Posterior vena cava (tissue), 2 donors: Measurements from ENCODE around the gene CTAGE4. TPM values are rescaled to one million over a fixed set of nuclear protein-coding genes. Genes with fewer than 3 reads are reported as not detected.
"Not testable (repeated sequence)": the region's sequence is repeated elsewhere in the genome, so short reads cannot be mapped to it uniquely, and the experiment has no call there.

ENCODE experiments used
- DNase-seq: peaks from one replicate; pipeline ENCODE4 v3.0.0-alpha.2; 2020; ENCODE audit warnings: low spot score
- intact Hi-C, 2 donors: fragments of 100-400 bp; cut with DNase I; formaldehyde crosslinking; loops; one replicate each; pipeline versions ENCODE4 v1.14.1 to v1.14.2; 2022 to 2023
- long read RNA-seq, 2 donors: library from polyadenylated mRNA; unstranded; transcript quantifications; one replicate each; pipeline ENCODE4 v2.0.0, GENCODE V29; 2020 to 2021
- total RNA-seq, 2 donors: library from RNA; stranded (reverse); fragmentation: NEBNext Ultra II Directional; extraction: Animal tissue kit (Norgen Biotek cat#: 25700); gene quantifications; one replicate each; pipeline ENCODE4 v1.2.1, GENCODE V29; 2021
- donor health status: DM: yes; HTN: yes; CAD: no.
- donor health status: DM: yes; HTN: yes; CAD: no.

Gene CTAGE4, protein sequence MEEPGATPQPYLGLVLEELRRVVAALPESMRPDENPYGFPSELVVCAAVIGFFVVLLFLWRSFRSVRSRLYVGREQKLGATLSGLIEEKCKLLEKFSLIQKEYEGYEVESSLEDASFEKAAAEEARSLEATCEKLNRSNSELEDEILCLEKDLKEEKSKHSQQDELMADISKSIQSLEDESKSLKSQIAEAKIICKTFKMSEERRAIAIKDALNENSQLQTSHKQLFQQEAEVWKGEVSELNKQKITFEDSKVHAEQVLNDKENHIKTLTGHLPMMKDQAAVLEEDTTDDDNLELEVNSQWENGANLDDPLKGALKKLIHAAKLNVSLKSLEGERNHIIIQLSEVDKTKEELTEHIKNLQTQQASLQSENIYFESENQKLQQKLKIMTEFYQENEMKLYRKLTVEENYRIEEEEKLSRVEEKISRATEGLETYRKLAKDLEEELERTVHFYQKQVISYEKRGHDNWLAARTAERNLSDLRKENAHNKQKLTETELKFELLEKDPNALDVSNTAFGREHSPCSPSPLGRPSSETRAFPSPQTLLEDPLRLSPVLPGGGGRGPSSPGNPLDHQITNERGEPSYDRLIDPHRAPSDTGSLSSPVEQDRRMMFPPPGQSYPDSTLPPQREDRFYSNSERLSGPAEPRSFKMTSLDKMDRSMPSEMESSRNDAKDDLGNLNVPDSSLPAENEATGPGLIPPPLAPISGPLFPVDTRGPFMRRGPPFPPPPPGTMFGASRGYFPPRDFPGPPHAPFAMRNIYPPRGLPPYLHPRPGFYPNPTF
- under 1 TPM; 0.29 to 0.88 TPM for total RNA-seq
- long read RNA-seq, donor 1: 0 reads
- long read RNA-seq, donor 2: 0 reads

GRCh38 chr7:144183166-144183565 lies at the start of gene CTAGE4:
TSS of gene CTAGE4 (plus strand) at chr7:144183466. CDS start at chr7:144183504, 38 bp downstream.
- DNase-seq, intact Hi-C loops: not testable (repeated sequence)

GRCh38 chr7:144134116-144134515 lies 49.1 kb upstream of the CTAGE4 start:
- intact Hi-C loops: no loop called here
- DNase-seq: no peak

DNA sequence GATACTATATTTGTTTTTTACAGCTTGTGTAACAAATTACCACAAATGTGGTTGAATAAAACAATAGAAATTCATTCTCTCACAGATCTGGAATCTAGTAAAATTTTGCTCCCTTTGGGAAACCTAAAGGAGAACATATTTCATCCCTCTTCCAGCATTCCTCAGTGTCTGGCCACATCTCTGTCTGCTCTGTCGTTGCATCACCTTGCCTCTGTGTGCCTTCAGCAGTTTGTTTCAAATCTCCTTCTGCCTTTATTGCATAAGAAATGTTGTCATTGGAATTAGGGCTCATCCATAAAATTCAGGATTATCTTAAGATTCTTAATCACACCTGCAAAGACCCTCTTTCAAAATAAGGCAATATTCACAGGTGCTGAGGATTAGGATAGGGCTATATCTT lies 45.8 kb upstream of the CTAGE4 start:
- intact Hi-C loops: no loop called here
- no peak for DNase-seq

- intact Hi-C loops: no loop called here
- no peak for DNase-seq
These were observed 41.1 kb upstream of the CTAGE4 start for GRCh38 chr7:144142187-144142586.

GRCh38 chr7:144144426-144144825 lies 38.8 kb upstream of the CTAGE4 start:
- no peak for DNase-seq
- intact Hi-C loops: no loop called here

DNA sequence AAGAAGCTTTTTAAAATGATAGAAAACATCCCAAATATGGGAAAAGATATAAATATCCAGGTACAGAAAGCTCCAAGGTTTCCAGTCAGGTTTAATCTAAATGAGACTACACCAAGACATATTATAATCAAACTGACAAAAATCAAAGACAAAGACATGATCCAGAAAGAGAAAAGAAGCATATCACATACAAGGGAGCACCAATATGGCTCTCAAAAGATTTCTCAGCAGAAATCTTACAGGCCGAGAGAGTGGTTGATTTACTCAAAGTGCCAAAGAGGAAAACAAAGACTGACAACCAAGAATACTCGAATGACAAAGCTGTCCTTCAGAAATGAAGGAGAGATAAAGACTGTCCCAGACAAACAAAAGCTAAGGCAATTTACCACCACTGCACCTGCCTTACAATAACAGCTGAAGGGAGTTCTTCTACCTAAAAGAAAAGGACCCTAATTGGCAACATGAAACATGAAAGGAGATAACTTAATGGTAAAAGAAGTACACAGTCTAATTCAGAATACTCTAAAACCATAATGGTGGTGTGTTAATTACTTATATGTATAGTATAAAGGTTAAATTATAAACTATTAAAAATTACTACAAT lies 34.9 kb upstream of the CTAGE4 start:
- no peak for DNase-seq
- intact Hi-C loops: no loop called here

- no peak for DNase-seq
- intact Hi-C loops: no loop called here
These were observed 24.4 kb upstream of the CTAGE4 start for GRCh38 chr7:144158861-144159260.

DNA sequence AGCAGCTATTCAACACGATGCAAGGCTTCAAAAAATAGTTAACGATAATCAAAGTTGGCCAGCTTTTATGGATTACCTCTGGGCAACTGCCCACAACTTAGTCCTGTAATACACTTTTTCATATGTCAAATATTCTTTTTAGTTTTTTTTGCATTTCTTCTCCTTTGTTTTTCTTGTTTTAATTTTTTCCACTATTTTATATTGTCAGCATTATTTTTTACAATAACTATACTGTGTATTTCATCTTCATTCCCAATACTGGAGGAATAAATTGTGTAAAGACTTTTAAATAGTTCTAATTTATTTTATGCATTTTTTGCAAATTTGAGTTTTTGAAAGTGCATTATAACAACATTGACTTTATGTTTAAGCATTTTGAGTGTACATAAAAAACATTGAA lies 18.5 kb upstream of the CTAGE4 start:
- intact Hi-C loops: no loop called here
- DNase-seq: no peak

- DNase-seq, intact Hi-C loops: not testable (repeated sequence)
These were observed 11.5 kb upstream of the CTAGE4 start for GRCh38 chr7:144171594-144172350.

GRCh38 chr7:144174613-144175012 lies 8.7 kb upstream of the CTAGE4 start:
- DNase-seq: no peak
- intact Hi-C loops: no loop called here

DNA sequence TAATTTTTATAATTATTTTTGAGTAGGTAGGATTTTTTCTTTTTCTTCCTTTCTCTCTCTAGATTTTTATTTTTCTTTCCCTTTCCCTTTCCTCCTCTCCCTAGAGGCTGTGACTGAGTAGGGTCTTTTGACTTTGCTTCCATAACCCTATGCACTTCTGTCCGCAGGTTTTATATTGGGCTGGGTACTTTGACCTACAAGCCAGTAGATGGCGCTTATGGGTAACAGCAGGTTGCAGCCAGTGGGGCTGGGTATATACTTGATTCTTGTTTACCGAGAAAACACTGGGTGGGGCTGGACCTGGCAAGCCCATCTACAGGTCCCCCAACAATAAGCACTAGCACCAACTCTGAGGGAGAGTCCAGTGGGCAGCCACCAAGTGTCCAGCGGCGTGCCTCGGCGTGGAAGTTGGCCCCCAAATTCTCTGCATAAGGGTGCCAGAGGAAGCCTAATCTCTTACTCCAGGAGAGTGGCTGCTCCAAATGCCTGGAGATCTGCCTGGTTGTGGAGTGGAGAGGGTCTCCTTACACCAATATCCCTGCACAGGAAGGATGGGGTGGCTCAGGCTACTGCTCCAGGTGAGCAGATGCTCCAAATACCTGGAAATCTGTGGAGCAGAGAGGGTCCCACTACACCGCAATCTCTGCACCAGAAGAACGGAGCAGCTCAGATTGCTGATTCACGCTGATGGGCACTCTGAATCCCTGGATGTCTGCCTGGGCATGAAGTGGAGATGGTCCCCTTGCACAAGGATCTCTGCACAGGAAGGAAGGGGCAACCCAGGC lies 4.7 kb upstream of the CTAGE4 start:
- intact Hi-C loops: not testable (repeated sequence)

DNA sequence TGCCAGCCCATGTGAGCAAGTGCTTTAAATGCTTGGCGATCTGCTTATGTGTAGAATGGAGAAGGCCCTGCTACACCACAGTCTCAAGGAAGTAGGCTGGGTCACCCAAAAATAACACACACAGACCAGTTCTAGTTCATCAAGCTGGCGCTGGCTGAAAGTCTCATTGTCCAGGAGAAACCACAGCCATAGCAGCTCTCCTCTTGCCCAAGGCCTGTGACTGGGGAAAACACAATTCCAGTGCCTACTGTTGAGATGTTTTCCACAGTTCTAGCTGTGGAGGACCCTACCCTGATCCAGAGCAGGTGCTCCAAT lies 4.1 kb upstream of the CTAGE4 start:
- intact Hi-C loops, DNase-seq: not testable (repeated sequence)

More for the DNA sequence above, 4.7 kb upstream of the CTAGE4 start:
- DNase-seq: not testable (repeated sequence)

DNA sequence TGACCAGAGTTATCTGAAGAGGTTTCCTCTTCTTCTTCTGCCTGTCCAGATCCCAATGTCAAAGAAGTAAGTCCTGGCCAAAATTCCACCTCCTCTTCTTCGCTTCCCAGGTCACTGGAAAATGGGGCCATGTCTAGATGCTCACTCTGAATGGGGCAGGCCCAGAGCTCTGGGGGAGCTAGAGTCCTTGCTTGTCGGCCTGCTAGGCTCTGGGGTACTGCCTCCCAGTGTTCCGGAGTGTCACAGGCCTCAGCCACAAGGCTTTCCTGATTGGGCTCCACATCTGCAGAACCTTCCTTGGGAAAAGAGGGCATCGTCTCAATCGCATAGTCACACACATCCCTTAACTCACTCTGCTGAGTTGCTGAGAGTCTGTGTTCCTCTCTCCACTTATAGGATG lies 4.6 kb downstream of the CTAGE4 start:
- DNase-seq, intact Hi-C loops: not testable (repeated sequence)

GRCh38 chr7:144188578-144189171 lies 5.4 kb downstream of the CTAGE4 start:
- intact Hi-C loops, DNase-seq: not testable (repeated sequence)

GRCh38 chr7:144193782-144194181 lies 10.5 kb downstream of the CTAGE4 start:
- intact Hi-C loops, DNase-seq: not testable (repeated sequence)

DNA sequence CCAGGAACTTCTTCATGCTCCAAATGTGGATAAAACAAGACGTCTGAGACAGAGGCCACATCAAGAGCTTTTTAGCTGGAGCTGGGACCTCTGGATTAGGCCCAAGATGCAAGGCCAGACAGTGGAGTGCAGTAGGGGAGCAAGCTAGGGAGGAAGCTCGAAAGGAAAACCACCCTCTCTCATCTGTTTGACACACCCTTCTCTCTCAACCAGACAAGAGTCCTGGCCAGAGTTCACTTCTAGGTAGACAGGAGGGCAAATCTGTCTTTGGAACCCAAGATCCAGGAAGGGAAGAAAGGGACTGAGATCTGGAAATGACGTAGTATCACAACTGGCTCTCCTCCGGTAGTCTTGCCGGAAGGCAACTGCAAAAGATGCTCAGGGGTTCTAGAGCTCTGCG lies 11.2 kb downstream of the CTAGE4 start:
- intact Hi-C loops, DNase-seq: not testable (repeated sequence)

- intact Hi-C loops, DNase-seq: not testable (repeated sequence)
These were observed 12.1 kb downstream of the CTAGE4 start, which contains the start of gene ARHGEF35 for GRCh38 chr7:144195212-144195872. TSS of gene ARHGEF35 (minus strand) at chr7:144195833. CDS start at chr7:144188383, 7,450 bp downstream.

DNA sequence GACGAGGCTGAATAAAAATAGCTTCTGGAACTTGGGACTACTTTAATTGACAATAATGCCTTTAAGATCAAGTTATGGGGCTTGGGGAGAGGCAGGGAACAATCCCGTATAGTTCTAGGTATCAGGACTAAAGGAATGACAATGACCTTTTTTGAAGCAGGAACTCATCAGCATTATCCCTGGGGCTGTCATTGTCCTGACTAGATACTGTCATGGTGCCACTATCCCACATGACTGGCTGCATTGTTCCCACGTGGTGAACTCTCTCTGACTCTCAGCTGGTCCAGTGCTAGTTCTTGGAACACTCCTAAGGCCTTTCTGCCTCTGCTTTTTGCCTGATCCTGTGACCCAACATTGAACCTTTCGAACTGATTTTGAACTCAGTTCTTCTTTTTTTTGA lies 15.7 kb downstream of the CTAGE4 start:
- DNase-seq, intact Hi-C loops: not testable (repeated sequence)
